HepG2 (cell line): ENCODE measurements around the gene MFRP. TPM values are rescaled to one million over a fixed set of nuclear protein-coding genes. Genes with fewer than 3 reads are reported as not detected.

ENCODE experiments used
- CAMTA2 ChIP-seq: sonication (generic); formaldehyde crosslinking; IDR thresholded peaks from 2 replicates; pipeline ENCODE4 v1.4.0; 2020; ENCODE audit warnings: mild to moderate bottlenecking, missing genetic modification reagents, borderline replicate concordance
- FOXP1 ChIP-seq, 2 experiments: fragments of 450-650 bp in 1 of 2; IDR thresholded peaks; 2 replicates each; pipeline ENCODE4 v1.6.1; 2017 to 2018; ENCODE audit warnings: antibody characterized with exemption in 1 of 2
- HDAC1 ChIP-seq: sonication (generic); formaldehyde crosslinking; IDR thresholded peaks from 2 replicates; pipeline ENCODE4 v1.5.1; 2020; ENCODE audit warnings: mild to moderate bottlenecking, missing genetic modification reagents
- KAT2B ChIP-seq: fragments of 150-350 bp; IDR thresholded peaks from 2 replicates; pipeline ENCODE4 v1.6.1; 2014; ENCODE audit warnings: low read depth, low read length, borderline replicate concordance
- MAFK ChIP-seq, 2 experiments: IDR thresholded peaks in 1 of 2; conservative IDR thresholded peaks in 1 of 2; 2 replicates each; pipeline ENCODE4 v1.6.1; 2011; ENCODE audit warnings: improper control_type of control experiment in 2 of 2, low read length in 2 of 2
- MXI1 ChIP-seq: IDR thresholded peaks from 3 replicates; pipeline ENCODE4 v1.6.1; 2012; ENCODE audit warnings: low read depth, low read length, inconsistent platforms, borderline replicate concordance
- SMARCE1 ChIP-seq: fragments of 450-650 bp; IDR thresholded peaks from 2 replicates; pipeline ENCODE4 v1.6.1; 2017; ENCODE audit warnings: borderline replicate concordance
- ZC3H13 ChIP-seq: sonication (generic); formaldehyde crosslinking; IDR thresholded peaks from 2 replicates; pipeline ENCODE4 v1.8.1; 2023; ENCODE audit warnings: mild to moderate bottlenecking, missing genetic modification reagents, moderate library complexity
- ZFYVE20 ChIP-seq: sonication (generic); formaldehyde crosslinking; IDR thresholded peaks from 2 replicates; pipeline ENCODE4 v1.8.0; 2023; ENCODE audit warnings: low read depth, mild to moderate bottlenecking, moderate library complexity, missing genetic modification reagents, borderline replicate concordance
- ZSCAN25 ChIP-seq: sonication (generic); formaldehyde crosslinking; IDR thresholded peaks from 2 replicates; pipeline ENCODE4 v1.8.0; 2022; ENCODE audit warnings: mild to moderate bottlenecking, missing genetic modification reagents
- polyA plus RNA-seq, 8 experiments: library from polyadenylated mRNA; depleted of rRNA in 3 of 8; stranded (reverse) in 7 of 8; unstranded in 1 of 8; fragments of >200 nt; fragmentation: Illumina TruSeq in 4 of 8; extraction: Trizol in 4 of 8; gene quantifications; 2 replicates each; pipeline versions ENCODE4 v1.2.1 to v1.2.3, GENCODE V29; 2011 to 2016; ENCODE audit warnings: low read depth in 4 of 8, missing spikeins in 1 of 8, mixed read lengths in 1 of 8; ENCODE audit not compliant: insufficient read depth in 1 of 8
- total RNA-seq, 5 experiments: library from RNA; depleted of rRNA; stranded (reverse); fragments of >200 nt; fragmentation: Illumina TruSeq; extraction: Trizol; gene quantifications; 2 replicates each; pipeline ENCODE4 v1.2.3, GENCODE V29; 2016; ENCODE audit warnings: low read depth in 1 of 5
- TF ChIP-seq, protein P1 (sequence below): sonication (generic); formaldehyde crosslinking; IDR thresholded peaks from 2 replicates; pipeline ENCODE4 v1.4.0; 2020; ENCODE audit warnings: missing genetic modification reagents
- TF ChIP-seq, protein P2 (sequence below): sonication (generic); formaldehyde crosslinking; IDR thresholded peaks from 2 replicates; pipeline ENCODE4 v1.4.0; 2020; ENCODE audit warnings: mild to moderate bottlenecking, low read depth, missing genetic modification reagents
- TF ChIP-seq, protein P3 (sequence below): sonication (generic); formaldehyde crosslinking; IDR thresholded peaks from 2 replicates; pipeline ENCODE4 v1.5.0; 2020; ENCODE audit warnings: mild to moderate bottlenecking, missing genetic modification reagents, moderate library complexity
- TF ChIP-seq, protein P4 (sequence below), 2 experiments: sonication (generic) in 1 of 2; formaldehyde crosslinking in 1 of 2; IDR thresholded peaks; 2 replicates each; pipeline versions ENCODE4 v1.5.1 to v1.6.1; 2011 to 2020; ENCODE audit warnings: borderline replicate concordance in 1 of 2, low read depth in 1 of 2, low read length in 1 of 2, mild to moderate bottlenecking in 1 of 2, missing genetic modification reagents in 1 of 2, moderate library complexity in 1 of 2
- TF ChIP-seq, protein P5 (sequence below): sonication (generic); formaldehyde crosslinking; IDR thresholded peaks from 2 replicates; pipeline ENCODE4 v1.4.0; 2020; ENCODE audit warnings: mild to moderate bottlenecking, low read depth, missing genetic modification reagents
- TF ChIP-seq, protein P6 (sequence below): sonication (generic); formaldehyde crosslinking; IDR thresholded peaks from 2 replicates; pipeline ENCODE4 v1.4.0; 2020; ENCODE audit warnings: mild to moderate bottlenecking, missing genetic modification reagents, borderline replicate concordance

MFRP gene
- total and polyA plus RNA-seq, 2 of the 13 experiments (the other 11 are each of a cell fraction or from before 2014, with no cell fraction given): not detected

DNA sequence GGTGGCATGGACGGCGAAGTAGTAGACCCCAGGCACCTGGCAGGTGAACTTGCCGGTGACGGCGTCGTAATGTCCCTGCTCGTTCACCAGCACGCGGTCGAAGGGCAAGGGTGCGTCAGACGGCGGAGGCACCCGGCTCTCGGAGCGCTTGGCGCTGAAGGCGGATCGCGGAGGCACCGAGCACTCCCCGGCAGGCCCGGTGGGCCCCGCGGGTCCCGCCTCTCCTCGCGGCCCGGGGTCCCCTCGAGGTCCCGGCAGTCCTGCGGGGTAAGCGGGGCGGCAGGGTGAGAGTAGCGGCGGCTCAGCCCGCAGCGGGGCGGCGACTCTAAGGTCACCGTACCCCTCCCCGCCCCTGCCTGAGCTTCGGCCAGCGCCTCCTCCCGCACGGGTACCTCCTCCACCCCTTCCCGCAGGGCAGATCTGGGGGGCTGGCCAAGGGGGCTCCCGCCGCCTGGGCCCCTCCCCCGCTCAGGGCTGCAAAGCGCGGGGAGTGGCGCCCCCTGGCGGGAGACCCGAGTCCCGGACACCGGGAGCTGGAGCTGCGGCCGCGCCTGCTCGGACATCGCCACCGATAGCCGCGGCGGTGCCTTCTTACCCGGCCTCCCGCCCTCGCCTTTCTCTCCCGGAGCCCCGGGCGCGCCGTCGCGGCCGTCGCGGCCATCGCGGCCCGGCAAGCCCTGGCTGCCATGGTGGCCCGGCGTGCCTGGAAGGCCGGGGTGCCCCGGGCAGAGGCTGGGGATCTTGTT is 6.7 kb downstream of the MFRP start (continued):
- no peak for TF ChIP-seq CAMTA2 (CRISPR knock-in tag)
- no peak for TF ChIP-seq HDAC1 (CRISPR knock-in tag)
- TF ChIP-seq, protein P1, sequence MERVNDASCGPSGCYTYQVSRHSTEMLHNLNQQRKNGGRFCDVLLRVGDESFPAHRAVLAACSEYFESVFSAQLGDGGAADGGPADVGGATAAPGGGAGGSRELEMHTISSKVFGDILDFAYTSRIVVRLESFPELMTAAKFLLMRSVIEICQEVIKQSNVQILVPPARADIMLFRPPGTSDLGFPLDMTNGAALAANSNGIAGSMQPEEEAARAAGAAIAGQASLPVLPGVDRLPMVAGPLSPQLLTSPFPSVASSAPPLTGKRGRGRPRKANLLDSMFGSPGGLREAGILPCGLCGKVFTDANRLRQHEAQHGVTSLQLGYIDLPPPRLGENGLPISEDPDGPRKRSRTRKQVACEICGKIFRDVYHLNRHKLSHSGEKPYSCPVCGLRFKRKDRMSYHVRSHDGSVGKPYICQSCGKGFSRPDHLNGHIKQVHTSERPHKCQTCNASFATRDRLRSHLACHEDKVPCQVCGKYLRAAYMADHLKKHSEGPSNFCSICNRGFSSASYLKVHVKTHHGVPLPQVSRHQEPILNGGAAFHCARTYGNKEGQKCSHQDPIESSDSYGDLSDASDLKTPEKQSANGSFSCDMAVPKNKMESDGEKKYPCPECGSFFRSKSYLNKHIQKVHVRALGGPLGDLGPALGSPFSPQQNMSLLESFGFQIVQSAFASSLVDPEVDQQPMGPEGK: peak; percentile 71
- TF ChIP-seq, protein P2, sequence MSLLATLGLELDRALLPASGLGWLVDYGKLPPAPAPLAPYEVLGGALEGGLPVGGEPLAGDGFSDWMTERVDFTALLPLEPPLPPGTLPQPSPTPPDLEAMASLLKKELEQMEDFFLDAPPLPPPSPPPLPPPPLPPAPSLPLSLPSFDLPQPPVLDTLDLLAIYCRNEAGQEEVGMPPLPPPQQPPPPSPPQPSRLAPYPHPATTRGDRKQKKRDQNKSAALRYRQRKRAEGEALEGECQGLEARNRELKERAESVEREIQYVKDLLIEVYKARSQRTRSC (CRISPR knock-in tag): no peak
- TF ChIP-seq MAFK (conservative IDR thresholded peaks at IDR 0.05 in 1 of 2, IDR thresholded peaks at IDR 0.05 in 1 of 2; ENCODE audit: low read length in 2 of 2): no peak
- TF ChIP-seq MXI1: no peak; the same call in 2 of the 3 replicates
- TF ChIP-seq, protein P3, sequence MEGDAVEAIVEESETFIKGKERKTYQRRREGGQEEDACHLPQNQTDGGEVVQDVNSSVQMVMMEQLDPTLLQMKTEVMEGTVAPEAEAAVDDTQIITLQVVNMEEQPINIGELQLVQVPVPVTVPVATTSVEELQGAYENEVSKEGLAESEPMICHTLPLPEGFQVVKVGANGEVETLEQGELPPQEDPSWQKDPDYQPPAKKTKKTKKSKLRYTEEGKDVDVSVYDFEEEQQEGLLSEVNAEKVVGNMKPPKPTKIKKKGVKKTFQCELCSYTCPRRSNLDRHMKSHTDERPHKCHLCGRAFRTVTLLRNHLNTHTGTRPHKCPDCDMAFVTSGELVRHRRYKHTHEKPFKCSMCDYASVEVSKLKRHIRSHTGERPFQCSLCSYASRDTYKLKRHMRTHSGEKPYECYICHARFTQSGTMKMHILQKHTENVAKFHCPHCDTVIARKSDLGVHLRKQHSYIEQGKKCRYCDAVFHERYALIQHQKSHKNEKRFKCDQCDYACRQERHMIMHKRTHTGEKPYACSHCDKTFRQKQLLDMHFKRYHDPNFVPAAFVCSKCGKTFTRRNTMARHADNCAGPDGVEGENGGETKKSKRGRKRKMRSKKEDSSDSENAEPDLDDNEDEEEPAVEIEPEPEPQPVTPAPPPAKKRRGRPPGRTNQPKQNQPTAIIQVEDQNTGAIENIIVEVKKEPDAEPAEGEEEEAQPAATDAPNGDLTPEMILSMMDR (CRISPR knock-in tag): peak; percentile 81
- TF ChIP-seq, protein P4, sequence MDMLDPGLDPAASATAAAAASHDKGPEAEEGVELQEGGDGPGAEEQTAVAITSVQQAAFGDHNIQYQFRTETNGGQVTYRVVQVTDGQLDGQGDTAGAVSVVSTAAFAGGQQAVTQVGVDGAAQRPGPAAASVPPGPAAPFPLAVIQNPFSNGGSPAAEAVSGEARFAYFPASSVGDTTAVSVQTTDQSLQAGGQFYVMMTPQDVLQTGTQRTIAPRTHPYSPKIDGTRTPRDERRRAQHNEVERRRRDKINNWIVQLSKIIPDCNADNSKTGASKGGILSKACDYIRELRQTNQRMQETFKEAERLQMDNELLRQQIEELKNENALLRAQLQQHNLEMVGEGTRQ (IDR thresholded peaks at IDR 0.05; ENCODE audit: low read depth, low read length): no peak
- TF ChIP-seq, protein P4 (CRISPR knock-in tag; IDR thresholded peaks at IDR 0.05; ENCODE audit: borderline replicate concordance): no peak
- TF ChIP-seq ZC3H13 (CRISPR knock-in tag): peak; percentile 18; the same call in 1 of the 2 replicates
- TF ChIP-seq KAT2B: no peak
- no peak for TF ChIP-seq ZFYVE20
- no peak for TF ChIP-seq SMARCE1
- TF ChIP-seq ZSCAN25 (CRISPR knock-in tag): no peak
- TF ChIP-seq, protein P5, sequence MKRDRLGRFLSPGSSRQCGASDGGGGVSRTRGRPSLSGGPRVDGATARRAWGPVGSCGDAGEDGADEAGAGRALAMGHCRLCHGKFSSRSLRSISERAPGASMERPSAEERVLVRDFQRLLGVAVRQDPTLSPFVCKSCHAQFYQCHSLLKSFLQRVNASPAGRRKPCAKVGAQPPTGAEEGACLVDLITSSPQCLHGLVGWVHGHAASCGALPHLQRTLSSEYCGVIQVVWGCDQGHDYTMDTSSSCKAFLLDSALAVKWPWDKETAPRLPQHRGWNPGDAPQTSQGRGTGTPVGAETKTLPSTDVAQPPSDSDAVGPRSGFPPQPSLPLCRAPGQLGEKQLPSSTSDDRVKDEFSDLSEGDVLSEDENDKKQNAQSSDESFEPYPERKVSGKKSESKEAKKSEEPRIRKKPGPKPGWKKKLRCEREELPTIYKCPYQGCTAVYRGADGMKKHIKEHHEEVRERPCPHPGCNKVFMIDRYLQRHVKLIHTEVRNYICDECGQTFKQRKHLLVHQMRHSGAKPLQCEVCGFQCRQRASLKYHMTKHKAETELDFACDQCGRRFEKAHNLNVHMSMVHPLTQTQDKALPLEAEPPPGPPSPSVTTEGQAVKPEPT (CRISPR knock-in tag): no peak
- TF ChIP-seq FOXP1 (IDR thresholded peaks at IDR 0.05): no peak
- TF ChIP-seq FOXP1 (CRISPR knock-in tag; IDR thresholded peaks at IDR 0.05): no peak
- TF ChIP-seq, protein P6, sequence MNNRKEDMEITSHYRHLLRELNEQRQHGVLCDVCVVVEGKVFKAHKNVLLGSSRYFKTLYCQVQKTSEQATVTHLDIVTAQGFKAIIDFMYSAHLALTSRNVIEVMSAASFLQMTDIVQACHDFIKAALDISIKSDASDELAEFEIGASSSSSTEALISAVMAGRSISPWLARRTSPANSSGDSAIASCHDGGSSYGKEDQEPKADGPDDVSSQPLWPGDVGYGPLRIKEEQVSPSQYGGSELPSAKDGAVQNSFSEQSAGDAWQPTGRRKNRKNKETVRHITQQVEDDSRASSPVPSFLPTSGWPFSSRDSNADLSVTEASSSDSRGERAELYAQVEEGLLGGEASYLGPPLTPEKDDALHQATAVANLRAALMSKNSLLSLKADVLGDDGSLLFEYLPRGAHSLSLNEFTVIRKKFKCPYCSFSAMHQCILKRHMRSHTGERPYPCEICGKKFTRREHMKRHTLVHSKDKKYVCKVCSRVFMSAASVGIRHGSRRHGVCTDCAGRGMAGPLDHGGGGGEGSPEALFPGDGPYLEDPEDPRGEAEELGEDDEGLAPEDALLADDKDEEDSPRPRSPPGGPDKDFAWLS (CRISPR knock-in tag): no peak
